OCI-LY7 (cell line): Measurements from ENCODE around the gene TM9SF2. TPM values are rescaled to one million over a fixed set of nuclear protein-coding genes. Genes with fewer than 3 reads are reported as not detected.
"Not testable (repeated sequence)": the region's sequence is repeated elsewhere in the genome, so short reads cannot be mapped to it uniquely, and the experiment has no call there.

ENCODE experiments used
- BruUV-seq: library from RNA; stranded (reverse); fragments of 400-500 nt; replicated peaks from 2 replicates; lab custom pipeline; 2021; lab: Mats Ljungman, UMichigan
- CTCF ChIA-PET: fragments of 300-600 bp; sonication (Branson Sonifier 250); formaldehyde crosslinking; loops from one replicate; lab custom pipeline; 2022; ENCODE audit warnings: antibody characterized with exemption; ENCODE audit not compliant: unreplicated experiment; lab: Charles Lee
- POLR2A ChIA-PET: fragments of 300-600 bp; sonication (Branson Sonifier 250); formaldehyde crosslinking; loops from one replicate; lab custom pipeline; 2022; ENCODE audit warnings: antibody characterized with exemption; lab: Charles Lee
- DNase-seq: peaks from one replicate; pipeline ENCODE4 v3.0.0-alpha.2; 2015; ENCODE audit warnings: low spot score
- H2AFZ ChIP-seq: fragments of 200-600 bp; sonication (generic), shearing (Covaris generic); 2 replicates; pipeline ENCODE4 v1.6.1; 2014; ENCODE audit warnings: mild to moderate bottlenecking, antibody characterized with exemption, low read length, moderate library complexity
- H3K27ac ChIP-seq: fragments of 200-600 bp; sonication (generic); 2 replicates; pipeline ENCODE4 v1.5.1; 2014; ENCODE audit warnings: mixed run types, low read depth, mild to moderate bottlenecking, moderate library complexity, low read length, inconsistent platforms; ENCODE audit not compliant: poor library complexity, severe bottlenecking
- H3K36me3 ChIP-seq: fragments of 200-600 bp; sonication (generic); 2 replicates; pipeline ENCODE4 v1.6.1; 2014; ENCODE audit warnings: mild to moderate bottlenecking, antibody characterized with exemption, low read length, moderate library complexity, mixed read lengths; ENCODE audit not compliant: insufficient read depth
- H3K4me1 ChIP-seq: fragments of 200-600 bp; sonication (generic); 2 replicates; pipeline ENCODE4 v1.5.1; 2014; ENCODE audit warnings: mild to moderate bottlenecking, low read length; ENCODE audit not compliant: insufficient read depth, poor library complexity, severe bottlenecking
- H3K4me2 ChIP-seq: fragments of 200-600 bp; sonication (generic); 2 replicates; pipeline ENCODE4 v1.6.1; 2014; ENCODE audit warnings: mild to moderate bottlenecking, low read length
- H3K4me3 ChIP-seq: fragments of 200-600 bp; sonication (generic); 2 replicates; pipeline ENCODE4 v1.5.1; 2014; ENCODE audit warnings: mild to moderate bottlenecking, low read depth, low read length; ENCODE audit not compliant: poor library complexity, severe bottlenecking
- H3K79me2 ChIP-seq: fragments of 200-600 bp; sonication (generic); 2 replicates; pipeline ENCODE4 v1.6.1; 2016; ENCODE audit warnings: low read depth, mild to moderate bottlenecking, low read length, moderate library complexity, mixed read lengths; ENCODE audit not compliant: insufficient read depth
- H3K9me2 ChIP-seq: fragments of 200-600 bp; sonication (generic); 2 replicates; pipeline ENCODE4 v1.6.1; 2016; ENCODE audit warnings: mild to moderate bottlenecking, low read length, mixed read lengths; ENCODE audit not compliant: insufficient read depth
- H3K9me3 ChIP-seq: fragments of 200-600 bp; sonication (generic); 2 replicates; pipeline ENCODE4 v1.6.1; 2014; ENCODE audit warnings: mild to moderate bottlenecking, mixed run types, low read length, mixed read lengths
- H4K20me1 ChIP-seq: fragments of 200-600 bp; sonication (generic); 2 replicates; pipeline ENCODE4 v1.6.1; 2014; ENCODE audit warnings: mild to moderate bottlenecking, antibody characterized with exemption, low read length, moderate library complexity, mixed read lengths; ENCODE audit not compliant: insufficient read depth
- CTCF ChIP-seq: fragments of 200-600 bp; sonication (generic); conservative IDR thresholded peaks from 2 replicates; pipeline ENCODE4 v1.5.1; 2014; ENCODE audit warnings: mild to moderate bottlenecking, antibody characterized with exemption, low read length, moderate library complexity, mixed read lengths
- EZH2phosphoT487 ChIP-seq: fragments of 200-600 bp; sonication (generic); IDR thresholded peaks from 2 replicates; pipeline ENCODE4 v1.6.1; 2018; ENCODE audit warnings: low read depth, borderline replicate concordance, mild to moderate bottlenecking, mixed run types, antibody characterized with exemption, low read length, moderate library complexity, mixed read lengths
- intact Hi-C: fragments of 100-400 bp; cut with micrococcal nuclease; formaldehyde crosslinking; loops from one replicate; pipeline ENCODE4 v1.10.0; 2022; ENCODE audit not compliant: unreplicated experiment
- total RNA-seq, 2 experiments: library from RNA; depleted of rRNA in 1 of 2; stranded (reverse); fragments of >200 nt in 1 of 2; shearing (Covaris generic) in 1 of 2; gene quantifications; 2 replicates each; pipeline ENCODE4 v1.2.3, GENCODE V29; 2014 to 2022

Gene TM9SF2
- total RNA-seq, 2 experiments from 2014 or later, result 17.8 to 27.3 TPM

- Histone ChIP-seq H3K4me2 (no peak overlapping the region), H4K20me1 (no peaks in the 10 kb centered on the region), H3K9me3 (no peaks in the 10 kb centered on the region), H3K4me3 (no peak overlapping the region), H3K79me2 (no peaks in the 10 kb centered on the region), H3K4me1 (no peaks in the 10 kb centered on the region), H2AFZ (no peak overlapping the region), H3K9me2 (no peaks in the 10 kb centered on the region), H3K27ac (no peak overlapping the region), H3K36me3 (peaks cover 8% of the 10 kb centered on the region)
- ChIA-PET POLR2A (no interaction called here), CTCF (no interaction called here)
- BruUV-seq, result no TSS peak
- intact Hi-C loops, result no loop called here
- DNase-seq, result no peak
- TF ChIP-seq CTCF (no peak), EZH2phosphoT487 (no peak)
Observed at GRCh38 chr13:99566125-99567083, 65.1 kb downstream of the TM9SF2 start.

GRCh38 chr13:99568901-99569300 is 67.6 kb downstream of the TM9SF2 start:
- H3K9me2 ChIP-seq, H3K9me3 ChIP-seq, H3K36me3 ChIP-seq, POLR2A ChIA-PET, BruUV-seq, CTCF ChIA-PET, H3K79me2 ChIP-seq, DNase-seq, H3K4me1 ChIP-seq, H3K4me2 ChIP-seq, intact Hi-C loops, H2AFZ ChIP-seq, H3K4me3 ChIP-seq, H4K20me1 ChIP-seq, H3K27ac ChIP-seq: not testable (repeated sequence)

GRCh38 chr13:99572131-99572530 is 70.9 kb downstream of the TM9SF2 start:
- POLR2A ChIA-PET, result no interaction called here
- no peak for TF ChIP-seq EZH2phosphoT487
- no peak for TF ChIP-seq CTCF
- Histone ChIP-seq H3K4me1 (no peaks in the 10 kb centered on the region), H3K4me3 (no peak overlapping the region), H3K79me2 (no peaks in the 10 kb centered on the region), H3K9me2 (no peaks in the 10 kb centered on the region), H4K20me1 (no peaks in the 10 kb centered on the region), H3K27ac (no peak overlapping the region), H3K9me3 (no peaks in the 10 kb centered on the region), H3K4me2 (no peak overlapping the region), H2AFZ (no peak overlapping the region), H3K36me3 (no peaks in the 10 kb centered on the region)
- no peak for DNase-seq
- intact Hi-C loops, result no loop called here
- no TSS peak for BruUV-seq
- CTCF ChIA-PET, result no interaction called here
